Cardiac fibroblast (primary cell): ENCODE results near the gene CLIC1.

Experiments
- DNase-seq, 2 donors: peaks; one replicate each; pipeline versions ENCODE4 v3.0.0 to v3.0.0-alpha.2; 2010; ENCODE audit warnings: low read depth in 2 of 2
- H3K4me3 ChIP-seq, 2 donors: replicated peaks in 1 of 2; 1 replicate in 1 of 2; 2 replicates in 1 of 2; pipeline ENCODE4 v1.5.1; 2011; ENCODE audit warnings: low read depth in 2 of 2, low read length in 2 of 2, mild to moderate bottlenecking in 2 of 2, moderate library complexity in 1 of 2
- CTCF ChIP-seq: IDR thresholded peaks from one replicate; pipeline ENCODE4 v1.5.1; 2011; ENCODE audit warnings: low read depth, mild to moderate bottlenecking, low read length, inconsistent platforms

The CLIC1 gene

GRCh38 chr6:31768363-31769257 lies 32.3 kb upstream of the CLIC1 start:
- no peak for DNase-seq
- no peak overlapping the region for H3K4me3 ChIP-seq
- no peak for TF ChIP-seq CTCF

GRCh38 chr6:31767096-31767645 lies 30.8 kb upstream of the CLIC1 start:
- no peak for DNase-seq
- no peak overlapping the region for H3K4me3 ChIP-seq
- no peak for TF ChIP-seq CTCF

GRCh38 chr6:31765910-31766794 lies 29.8 kb upstream of the CLIC1 start:
- no peak for DNase-seq
- no peak for TF ChIP-seq CTCF
- peak overlapping the region in 1 of 2 donors; percentile 25 for H3K4me3 ChIP-seq

- TF ChIP-seq CTCF = no peak
Measured at GRCh38 chr6:31765559-31765909, 29.2 kb upstream of the CLIC1 start.

GRCh38 chr6:31764198-31764597 lies 27.9 kb upstream of the CLIC1 start:
- TF ChIP-seq CTCF = no peak
- no peak overlapping the region for H3K4me3 ChIP-seq
- DNase-seq = no peak

More at GRCh38 chr6:31765559-31765909, 29.2 kb upstream of the CLIC1 start:
- no peak overlapping the region for H3K4me3 ChIP-seq
- no peak for DNase-seq

GRCh38 chr6:31763619-31763940 lies 27.2 kb upstream of the CLIC1 start:
- H3K4me3 ChIP-seq = no peak overlapping the region
- no peak for TF ChIP-seq CTCF
- peak; percentile 44 to 70 for DNase-seq
